ENCODE measurements around the gene GINS2. TPM values are rescaled to one million over a fixed set of nuclear protein-coding genes. Genes with fewer than 3 reads are reported as not detected.

Gene GINS2
- total RNA-seq, 1 experiment from 2014 or later = 25.2 TPM

- Mint-ChIP-seq H3K4me1 (ENCODE audit: low read depth, unreplicated experiment) (no peaks in the 10 kb centered on the region), H3K27ac (ENCODE audit: unreplicated experiment) (no peak overlapping the region), H3K27me3 (ENCODE audit: unreplicated experiment) (no peaks in the 10 kb centered on the region), H3K9me3 (ENCODE audit: low read depth, unreplicated experiment) (no peaks in the 10 kb centered on the region), H3K36me3 (ENCODE audit: insufficient read depth, unreplicated experiment) (peaks cover 36% of the 10 kb centered on the region), H3K4me3 (ENCODE audit: low read depth, unreplicated experiment) (no peak overlapping the region)
- intact Hi-C loops (cut with micrococcal nuclease; ENCODE audit: unreplicated experiment) = no loop called here
- DNase-seq = no peak
- no peak for TF ChIP-seq CTCF (IDR thresholded peaks at IDR 0.05; ENCODE audit: unreplicated experiment)
- CTCF ChIA-PET = no interaction called here
- BruUV-seq (replicated peaks) = no TSS peak
Observed at GRCh38 chr16:85662976-85663830, 25.6 kb downstream of the GINS2 start.

- H3K27ac Mint-ChIP-seq (ENCODE audit: unreplicated experiment) = no peak overlapping the region
- H3K4me1 Mint-ChIP-seq (ENCODE audit: low read depth, unreplicated experiment) = no peaks in the 10 kb centered on the region
- CTCF ChIA-PET = no interaction called here
- DNase-seq = no peak
- no peaks in the 10 kb centered on the region for H3K9me3 Mint-ChIP-seq (ENCODE audit: low read depth, unreplicated experiment)
- intact Hi-C loops (cut with micrococcal nuclease; ENCODE audit: unreplicated experiment) = no loop called here
- H3K27me3 Mint-ChIP-seq (ENCODE audit: unreplicated experiment) = no peaks in the 10 kb centered on the region
- no peak overlapping the region for H3K4me3 Mint-ChIP-seq (ENCODE audit: low read depth, unreplicated experiment)
- TF ChIP-seq CTCF (IDR thresholded peaks at IDR 0.05; ENCODE audit: unreplicated experiment) = no peak
- BruUV-seq (replicated peaks) = no TSS peak
- H3K36me3 Mint-ChIP-seq (ENCODE audit: insufficient read depth, unreplicated experiment) = peaks cover 37% of the 10 kb centered on the region
Observed at GRCh38 chr16:85662482-85662812, 26.3 kb downstream of the GINS2 start.

- intact Hi-C loops (cut with micrococcal nuclease; ENCODE audit: unreplicated experiment) = no loop called here
- Mint-ChIP-seq H3K36me3 (ENCODE audit: insufficient read depth, unreplicated experiment) (peaks cover 38% of the 10 kb centered on the region), H3K4me3 (ENCODE audit: low read depth, unreplicated experiment) (no peak overlapping the region), H3K27ac (ENCODE audit: unreplicated experiment) (no peak overlapping the region), H3K4me1 (ENCODE audit: low read depth, unreplicated experiment) (no peaks in the 10 kb centered on the region), H3K9me3 (ENCODE audit: low read depth, unreplicated experiment) (no peaks in the 10 kb centered on the region), H3K27me3 (ENCODE audit: unreplicated experiment) (no peaks in the 10 kb centered on the region)
- no TSS peak for BruUV-seq (replicated peaks)
- no peak for DNase-seq
- CTCF ChIA-PET = no interaction called here
- TF ChIP-seq CTCF (IDR thresholded peaks at IDR 0.05; ENCODE audit: unreplicated experiment) = no peak
Observed at GRCh38 chr16:85661740-85662481, 26.8 kb downstream of the GINS2 start.

DNA sequence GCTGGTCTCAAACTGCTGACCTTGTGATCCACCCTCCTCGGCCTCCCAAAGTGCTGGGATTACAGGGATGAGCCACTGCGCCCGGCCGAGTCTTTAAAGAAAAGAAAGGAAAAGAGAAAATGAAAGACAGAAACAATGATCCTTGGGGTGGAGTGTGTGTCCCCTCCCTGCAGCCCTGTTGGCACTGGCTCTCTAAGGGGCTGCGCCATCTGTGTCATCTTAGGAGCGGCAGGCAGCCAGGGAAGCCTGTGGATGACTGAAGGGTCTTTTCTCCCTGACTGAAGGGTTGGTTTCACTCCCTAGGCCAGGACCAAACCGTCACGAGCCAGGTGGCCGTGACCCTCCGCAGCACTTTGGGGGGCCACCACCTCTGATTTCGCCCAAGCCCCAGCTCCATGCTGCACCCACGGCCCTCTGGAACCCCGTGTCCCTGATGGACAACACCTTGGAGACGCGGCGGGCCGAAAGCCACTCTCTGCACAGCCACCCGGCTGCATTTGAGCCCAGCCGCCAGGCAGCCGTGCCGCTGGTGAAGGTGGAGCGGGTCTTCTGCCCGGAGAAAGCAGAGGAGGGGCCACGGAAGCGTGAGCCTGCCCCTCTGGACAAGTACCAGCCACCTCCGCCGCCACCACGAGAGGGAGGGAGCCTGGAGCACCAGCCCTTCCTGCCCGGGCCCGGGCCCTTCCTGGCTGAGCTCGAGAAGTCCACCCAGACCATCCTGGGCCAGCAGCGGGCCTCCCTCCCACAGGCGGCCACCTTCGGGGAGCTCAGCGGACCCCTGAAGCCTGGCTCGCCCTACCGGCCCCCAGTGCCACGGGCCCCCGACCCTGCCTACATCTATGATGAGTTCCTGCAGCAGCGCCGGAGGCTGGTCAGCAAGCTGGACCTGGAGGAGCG lies 27.7 kb downstream of the GINS2 start:
- Mint-ChIP-seq H3K27me3 (ENCODE audit: unreplicated experiment) (no peaks in the 10 kb centered on the region), H3K4me1 (ENCODE audit: low read depth, unreplicated experiment) (no peaks in the 10 kb centered on the region), H3K4me3 (ENCODE audit: low read depth, unreplicated experiment) (no peak overlapping the region), H3K27ac (ENCODE audit: unreplicated experiment) (no peak overlapping the region), H3K36me3 (ENCODE audit: insufficient read depth, unreplicated experiment) (peaks cover 47% of the 10 kb centered on the region), H3K9me3 (ENCODE audit: low read depth, unreplicated experiment) (no peaks in the 10 kb centered on the region)
- CTCF ChIA-PET = no interaction called here
- intact Hi-C loops (cut with micrococcal nuclease; ENCODE audit: unreplicated experiment) = no loop called here
- BruUV-seq (replicated peaks) = no TSS peak
- DNase-seq = no peak
- no peak for TF ChIP-seq CTCF (IDR thresholded peaks at IDR 0.05; ENCODE audit: unreplicated experiment)

Measured in Calu3 (cell line).